SK-N-SH (cell line): Measurements from ENCODE around the gene GNAL.

Experiments used
- CTCF ChIP-seq: fragments of 200-600 bp; sonication (generic); IDR thresholded peaks from 2 replicates; pipeline ENCODE4 v1.6.1; 2017; ENCODE audit warnings: antibody characterized with exemption, mild to moderate bottlenecking, moderate library complexity
- EZH2phosphoT487 ChIP-seq: fragments of 200-600 bp; sonication (generic); IDR thresholded peaks from 2 replicates; pipeline ENCODE4 v1.6.1; 2017; ENCODE audit warnings: low read depth, mixed run types, mild to moderate bottlenecking, antibody characterized with exemption, moderate library complexity, borderline replicate concordance
- FOXM1 ChIP-seq: IDR thresholded peaks from 2 replicates; pipeline ENCODE4 v1.4.0; 2012; ENCODE audit warnings: low read depth, mild to moderate bottlenecking
- JUND ChIP-seq: IDR thresholded peaks from 2 replicates; pipeline ENCODE4 v1.4.0; 2012
- SMC3 ChIP-seq: IDR thresholded peaks from 2 replicates; pipeline ENCODE4 v1.6.1; 2012; ENCODE audit warnings: low read depth, low read length, improper control_type of control experiment

- no peak for TF ChIP-seq JUND
- no peak for TF ChIP-seq FOXM1
- TF ChIP-seq SMC3, result no peak
- TF ChIP-seq EZH2phosphoT487, result no peak
- no peak for TF ChIP-seq CTCF
Measured at GRCh38 chr18:11750171-11750570, 61.1 kb downstream of the GNAL start.
